ENCODE data around the gene ALDH1L2. TPM values are rescaled to one million over a fixed set of nuclear protein-coding genes. Genes with fewer than 3 reads are reported as not detected.

ALDH1L2 gene
- total RNA-seq, 1 donor from 2014 or later: 1.4 TPM

- Mint-ChIP-seq H3K27ac (ENCODE audit: unreplicated experiment) (no peak overlapping the region), H3K9me3 (ENCODE audit: unreplicated experiment) (no peaks in the 10 kb centered on the region), H3K4me1 (ENCODE audit: unreplicated experiment) (peaks cover 3% of the 10 kb centered on the region), H3K27me3 (ENCODE audit: unreplicated experiment) (no peaks in the 10 kb centered on the region), H3K36me3 (ENCODE audit: low read depth, unreplicated experiment) (peaks cover 21% of the 10 kb centered on the region), H3K4me3 (ENCODE audit: unreplicated experiment) (no peak overlapping the region)
- TF ChIP-seq CTCF (IDR thresholded peaks at IDR 0.05; ENCODE audit: unreplicated experiment): no peak
- DNase-seq (ENCODE audit: low spot score): no peak
These were observed 85.6 kb downstream of the ALDH1L2 start for GRCh38 chr12:104998423-104999346.

GRCh38 chr12:104997541-104997940, 86.7 kb downstream of the ALDH1L2 start:
- Mint-ChIP-seq H3K4me3 (ENCODE audit: unreplicated experiment) (no peak overlapping the region), H3K36me3 (ENCODE audit: low read depth, unreplicated experiment) (peaks cover 22% of the 10 kb centered on the region)

DNA sequence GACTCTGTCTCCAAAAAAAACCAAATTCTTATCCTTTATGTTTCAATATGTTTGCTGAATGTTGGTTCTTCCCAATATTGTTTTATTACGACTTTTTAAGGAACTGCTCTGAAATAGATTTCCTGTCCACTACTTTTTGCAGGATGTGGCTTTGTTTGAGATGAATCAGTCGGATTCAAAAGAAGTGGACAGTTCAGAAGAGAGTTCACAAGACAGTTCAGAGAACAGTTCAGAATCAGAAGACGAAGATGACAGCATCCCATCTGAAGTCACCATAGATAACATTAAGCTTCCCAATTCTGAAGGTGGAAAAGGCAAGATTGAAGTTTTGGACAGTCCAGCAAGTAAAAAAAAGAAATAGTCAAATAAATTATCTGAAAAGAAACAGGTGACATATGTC, 89.9 kb downstream of the ALDH1L2 start:
- no peak for DNase-seq (ENCODE audit: low spot score)
- Mint-ChIP-seq H3K4me3 (ENCODE audit: unreplicated experiment) (no peak overlapping the region), H3K27me3 (ENCODE audit: unreplicated experiment) (no peaks in the 10 kb centered on the region), H3K4me1 (ENCODE audit: unreplicated experiment) (no peaks in the 10 kb centered on the region), H3K9me3 (ENCODE audit: unreplicated experiment) (no peaks in the 10 kb centered on the region), H3K36me3 (ENCODE audit: low read depth, unreplicated experiment) (peaks cover 15% of the 10 kb centered on the region), H3K27ac (ENCODE audit: unreplicated experiment) (no peak overlapping the region)
- TF ChIP-seq CTCF (IDR thresholded peaks at IDR 0.05; ENCODE audit: unreplicated experiment): no peak

More at GRCh38 chr12:104997541-104997940, 86.7 kb downstream of the ALDH1L2 start:
- Mint-ChIP-seq H3K9me3 (ENCODE audit: unreplicated experiment) (no peaks in the 10 kb centered on the region), H3K4me1 (ENCODE audit: unreplicated experiment) (peaks cover 3% of the 10 kb centered on the region), H3K27ac (ENCODE audit: unreplicated experiment) (no peak overlapping the region), H3K27me3 (ENCODE audit: unreplicated experiment) (no peaks in the 10 kb centered on the region)
- no peak for DNase-seq (ENCODE audit: low spot score)
- no peak for TF ChIP-seq CTCF (IDR thresholded peaks at IDR 0.05; ENCODE audit: unreplicated experiment)

DNA sequence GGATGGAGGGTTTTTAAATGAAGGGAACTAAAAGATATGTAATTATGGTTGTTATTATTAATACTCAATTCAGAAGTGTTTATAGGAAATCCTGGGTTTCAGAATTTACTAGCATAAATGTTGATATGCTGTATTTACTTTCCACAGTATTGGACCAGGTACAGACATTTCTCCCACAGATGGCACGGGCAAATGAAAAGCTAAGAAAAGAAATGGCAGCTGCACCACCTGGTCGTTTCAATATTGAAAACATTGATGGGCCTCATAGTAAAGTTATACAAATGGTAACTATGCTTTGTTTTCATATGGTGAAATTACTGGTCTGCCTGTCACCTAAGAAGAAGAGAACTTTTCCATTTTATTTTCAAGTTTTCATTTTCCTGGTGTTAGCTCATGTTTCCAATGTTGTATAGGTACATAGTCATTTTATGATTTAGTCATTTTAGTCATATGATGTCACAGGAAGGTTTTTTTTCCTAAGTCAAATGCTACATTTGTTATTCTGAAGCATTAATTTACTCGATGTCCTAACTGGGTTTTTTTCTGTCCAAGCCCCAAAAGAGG, 92.6 kb downstream of the ALDH1L2 start:
- no peak overlapping the region for H3K27ac Mint-ChIP-seq (ENCODE audit: unreplicated experiment)
- TF ChIP-seq CTCF (IDR thresholded peaks at IDR 0.05; ENCODE audit: unreplicated experiment): no peak
- H3K4me1 Mint-ChIP-seq (ENCODE audit: unreplicated experiment): peaks cover 12% of the 10 kb centered on the region
- no peaks in the 10 kb centered on the region for H3K9me3 Mint-ChIP-seq (ENCODE audit: unreplicated experiment)
- peaks cover 15% of the 10 kb centered on the region for H3K36me3 Mint-ChIP-seq (ENCODE audit: low read depth, unreplicated experiment)
- H3K27me3 Mint-ChIP-seq (ENCODE audit: unreplicated experiment): no peaks in the 10 kb centered on the region
- no peak for DNase-seq (ENCODE audit: low spot score)
- H3K4me3 Mint-ChIP-seq (ENCODE audit: unreplicated experiment): peak overlapping the region; percentile 40

DNA sequence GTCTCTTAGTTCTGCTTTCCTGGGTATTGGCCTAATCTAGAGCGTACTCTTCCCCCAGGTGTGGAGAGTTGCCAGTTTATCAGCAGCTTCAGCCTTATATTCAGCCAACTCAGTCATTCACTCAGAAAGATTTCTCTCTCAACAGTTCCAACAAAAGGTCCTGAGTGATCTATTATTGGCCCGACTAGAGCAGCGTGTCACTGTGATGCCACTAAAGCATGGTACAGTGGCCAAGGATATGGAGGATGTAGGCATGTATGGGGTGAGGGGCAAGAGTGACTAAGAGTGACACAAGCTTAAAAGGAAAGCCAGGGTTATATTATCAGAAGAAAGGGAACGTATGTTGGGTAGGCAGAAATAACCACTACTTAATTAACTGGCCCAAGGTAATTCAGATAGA, 93.3 kb downstream of the ALDH1L2 start:
- no peak overlapping the region for H3K27ac Mint-ChIP-seq (ENCODE audit: unreplicated experiment)
- no peaks in the 10 kb centered on the region for H3K9me3 Mint-ChIP-seq (ENCODE audit: unreplicated experiment)
- H3K4me3 Mint-ChIP-seq (ENCODE audit: unreplicated experiment): no peak overlapping the region
- H3K36me3 Mint-ChIP-seq (ENCODE audit: low read depth, unreplicated experiment): peaks cover 15% of the 10 kb centered on the region
- no peak for DNase-seq (ENCODE audit: low spot score)
- peaks cover 12% of the 10 kb centered on the region for H3K4me1 Mint-ChIP-seq (ENCODE audit: unreplicated experiment)
- no peaks in the 10 kb centered on the region for H3K27me3 Mint-ChIP-seq (ENCODE audit: unreplicated experiment)
- no peak for TF ChIP-seq CTCF (IDR thresholded peaks at IDR 0.05; ENCODE audit: unreplicated experiment)
